HG03521 (cell line): ENCODE measurements around the gene CCDC34.
"Not testable (repeated sequence)": the region's sequence is repeated elsewhere in the genome, so short reads cannot be mapped to it uniquely, and the experiment has no call there.

Source experiments
- ATAC-seq: cut with Tn5 transposase; IDR thresholded peaks from one replicate; pipeline ENCODE4 v1.9.1; 2021; ENCODE audit warnings: mild to moderate bottlenecking, moderate library complexity; ENCODE audit not compliant: unreplicated experiment

Gene CCDC34

GRCh38 chr11:27363576-27364117, 632 bp upstream of the CCDC34 start:
- ATAC-seq: no peak

GRCh38 chr11:27361649-27362431, 1.2 kb downstream of the CCDC34 start:
- no peak for ATAC-seq

GRCh38 chr11:27358296-27358695, 4.7 kb downstream of the CCDC34 start:
- no peak for ATAC-seq

- no peak for ATAC-seq
These were observed 5.8 kb downstream of the CCDC34 start for GRCh38 chr11:27357250-27357649.

- no peak for ATAC-seq
These were observed 6.3 kb downstream of the CCDC34 start for GRCh38 chr11:27356624-27357222.

- no peak for ATAC-seq
These were observed 7.4 kb downstream of the CCDC34 start for GRCh38 chr11:27355575-27356104.

GRCh38 chr11:27354359-27354965, 8.6 kb downstream of the CCDC34 start:
- ATAC-seq: no peak

GRCh38 chr11:27353593-27354358, 9.2 kb downstream of the CCDC34 start:
- ATAC-seq: no peak

GRCh38 chr11:27352781-27353180, 10.2 kb downstream of the CCDC34 start:
- ATAC-seq: no peak

GRCh38 chr11:27350511-27350910, 12.5 kb downstream of the CCDC34 start:
- ATAC-seq: no peak

- ATAC-seq: no peak
These were observed 13.1 kb downstream of the CCDC34 start for GRCh38 chr11:27349919-27350318.

- ATAC-seq: no peak
These were observed 14.6 kb downstream of the CCDC34 start for GRCh38 chr11:27348340-27348873.

- no peak for ATAC-seq
These were observed 15.4 kb downstream of the CCDC34 start for GRCh38 chr11:27347359-27348339.

- ATAC-seq: no peak
These were observed 23.1 kb downstream of the CCDC34 start for GRCh38 chr11:27339941-27340340.

- ATAC-seq: not testable (repeated sequence)
These were observed 28.3 kb downstream of the CCDC34 start for GRCh38 chr11:27334764-27335163.

GRCh38 chr11:27331981-27332380, 31.0 kb downstream of the CCDC34 start:
- no peak for ATAC-seq

- no peak for ATAC-seq
These were observed 32.3 kb downstream of the CCDC34 start for GRCh38 chr11:27330633-27331270.

- ATAC-seq: no peak
These were observed 33.0 kb downstream of the CCDC34 start for GRCh38 chr11:27329867-27330632.
